K562 treated with DMSO at 1 percent for 24 hours (cell line): ENCODE data around the gene PHLDB3. TPM values are rescaled to one million over a fixed set of nuclear protein-coding genes. Genes with fewer than 3 reads are reported as not detected.

ENCODE experiments used
- total RNA-seq: library from RNA; unstranded; fragments of 300-600 nt; gene quantifications from 2 replicates; pipeline ENCODE4 v1.2.3, GENCODE V29; 2022; ENCODE audit warnings: low read depth; ENCODE audit not compliant: insufficient read depth

Gene PHLDB3
- total RNA-seq = 24.0 and 27.9 TPM in 2 replicates

GRCh38 chr19:43504426-43505185 is at the start of gene PHLDB3:
PHLDB3 (minus strand) TSS chr19:43504746; CDS start chr19:43504118, 628 bp downstream.

DNA sequence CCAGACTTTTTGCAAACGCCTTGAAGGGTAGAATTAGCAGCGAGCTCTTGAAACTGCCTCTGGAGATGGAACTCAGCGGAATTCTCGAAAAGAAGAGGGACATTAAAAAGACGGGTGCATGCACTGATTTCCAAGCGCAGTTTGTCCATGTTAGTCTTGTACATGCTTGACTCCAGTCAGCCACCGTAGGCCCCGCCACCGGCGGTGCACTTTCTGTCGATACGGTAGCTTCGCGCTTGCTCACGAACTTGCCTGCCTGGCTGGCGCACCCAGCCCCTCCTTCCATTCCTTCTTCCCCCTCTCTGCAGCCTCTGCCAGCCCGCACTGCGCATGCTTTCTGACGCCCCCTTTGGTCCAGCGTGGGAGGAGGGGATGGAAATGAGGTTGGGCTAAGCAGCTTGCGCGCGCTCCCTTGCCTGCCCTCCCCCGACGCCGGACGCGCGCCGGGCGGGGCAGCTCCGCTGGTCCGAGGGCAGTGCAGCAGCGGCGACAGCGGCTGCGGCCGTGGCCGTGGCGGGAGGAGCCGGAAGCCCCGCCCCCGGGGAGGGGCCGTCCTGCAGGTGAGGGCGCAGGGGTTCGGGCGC is 28.5 kb upstream of the PHLDB3 start, which contains the start of gene ZNF575:
Gene ZNF575 (plus strand): TSS at position 227 of the 584 bp plus-strand sequence. CDS start 1,235 bp downstream, outside the sequence.

GRCh38 chr19:43526884-43527859 is 22.6 kb upstream of the PHLDB3 start, which contains the start of gene ETHE1:
ETHE1 (minus strand) TSS chr19:43527201; CDS start chr19:43527177, 24 bp downstream.

GRCh38 chr19:43465468-43466120 is 39.0 kb downstream of the PHLDB3 start, which contains the start of gene LYPD3:
LYPD3 (minus strand) TSS chr19:43465608; CDS start chr19:43465571, 37 bp downstream.

Other genes starting within 250 kb of the PHLDB3 start
- not detected in 2 replicates for gene PSG9, start 235.2 kb downstream of the PHLDB3 start, total RNA-seq
- not detected in 2 replicates for gene CD177, start 151.1 kb downstream of the PHLDB3 start, total RNA-seq
- gene TEX101, start 89.9 kb downstream of the PHLDB3 start, total RNA-seq = 0.81 and 1.0 TPM in 2 replicates
- 1.7 and 2.4 TPM in 2 replicates for gene LYPD3, start 39.1 kb downstream of the PHLDB3 start, total RNA-seq
- gene ETHE1, start 22.5 kb upstream of the PHLDB3 start, total RNA-seq = 38.0 and 39.6 TPM in 2 replicates
- gene ZNF575, start 28.4 kb upstream of the PHLDB3 start, total RNA-seq = 1.6 and 1.7 TPM in 2 replicates
- gene XRCC1, start 70.8 kb upstream of the PHLDB3 start, total RNA-seq = 55.8 and 58.5 TPM in 2 replicates
- gene PINLYP, start 71.1 kb upstream of the PHLDB3 start, total RNA-seq = 3.8 and 5.8 TPM in 2 replicates
- 5.8 and 6.6 TPM in 2 replicates for gene IRGQ, start 91.4 kb upstream of the PHLDB3 start, total RNA-seq
- gene ZNF576, start 91.8 kb upstream of the PHLDB3 start, total RNA-seq = 15.1 and 23.4 TPM in 2 replicates
- gene SRRM5, start 107.3 kb upstream of the PHLDB3 start, total RNA-seq = 0.58 and 0.60 TPM in 2 replicates
- gene ZNF428, start 114.9 kb upstream of the PHLDB3 start, total RNA-seq = 82.2 and 85.2 TPM in 2 replicates
- 5.5 and 7.5 TPM in 2 replicates for gene CADM4, start 135.1 kb upstream of the PHLDB3 start, total RNA-seq
- gene PLAUR, start 165.4 kb upstream of the PHLDB3 start, total RNA-seq = 29.6 and 32.2 TPM in 2 replicates
- gene IRGC, start 211.3 kb upstream of the PHLDB3 start, total RNA-seq = not detected in 2 replicates